IMR-90 (cell line): ENCODE measurements around the gene SRD5A1. TPM values are rescaled to one million over a fixed set of nuclear protein-coding genes. Genes with fewer than 3 reads are reported as not detected.

ENCODE experiments used
- ATAC-seq: fragments of 200-7000 bp; cut with Tn5 transposase; 2 replicates; pipeline ENCODE4 v1.9.1; 2020; ENCODE audit warnings: low read depth, mild to moderate bottlenecking, moderate library complexity
- BruUV-seq: library from RNA; stranded (reverse); fragments of 400-500 nt; replicated peaks from 2 replicates; lab custom pipeline; 2021; lab: Mats Ljungman, UMichigan
- CTCF ChIA-PET: fragments of 300-600 bp; formaldehyde crosslinking; extraction: SDS; loops from one replicate; lab custom pipeline; 2021; ENCODE audit warnings: antibody characterized with exemption; lab: Yijun Ruan, JAX
- POLR2A ChIA-PET: fragments of 300-600 bp; sonication (Branson Sonifier 250); formaldehyde crosslinking; loops from one replicate; lab custom pipeline; 2022; ENCODE audit warnings: antibody characterized with exemption; ENCODE audit not compliant: unreplicated experiment; lab: Charles Lee
- DNase-seq: peaks from one replicate; pipeline ENCODE4 v3.0.0; 2013
- H2AFZ ChIP-seq: replicated peaks from 2 replicates; pipeline ENCODE3; 2013; ENCODE audit warnings: low read length, mild to moderate bottlenecking; ENCODE audit not compliant: poor library complexity
- H2AK5ac ChIP-seq: 2 replicates; pipeline ENCODE4 v1.6.1; 2013; ENCODE audit warnings: low read depth, low read length, inconsistent platforms
- H2AK9ac ChIP-seq: replicated peaks from 2 replicates; pipeline ENCODE3; 2013; ENCODE audit warnings: mild to moderate bottlenecking, low read depth, low read length, moderate library complexity; ENCODE audit not compliant: poor library complexity
- H2BK120ac ChIP-seq: 2 replicates; pipeline ENCODE4 v1.6.1; 2013; ENCODE audit warnings: low read depth, low read length, inconsistent platforms
- H2BK15ac ChIP-seq: 3 replicates; pipeline ENCODE4 v1.6.1; 2013; ENCODE audit warnings: low read depth, low read length, inconsistent platforms
- H2BK20ac ChIP-seq: 2 replicates; pipeline ENCODE4 v1.6.1; 2013; ENCODE audit warnings: low read depth, mild to moderate bottlenecking, inconsistent platforms, low read length, moderate library complexity
- H2BK5ac ChIP-seq: 2 replicates; pipeline ENCODE4 v1.6.1; 2013; ENCODE audit warnings: mild to moderate bottlenecking, low read depth, low read length, inconsistent platforms; ENCODE audit not compliant: poor library complexity, severe bottlenecking
- H3K14ac ChIP-seq: replicated peaks from 2 replicates; pipeline ENCODE4 v1.6.1; 2013; ENCODE audit warnings: low read depth, low read length, inconsistent platforms
- H3K18ac ChIP-seq: 2 replicates; pipeline ENCODE4 v1.6.1; 2013; ENCODE audit warnings: low read depth, low read length, control low read depth
- H3K23ac ChIP-seq: 2 replicates; pipeline ENCODE4 v1.6.1; 2013; ENCODE audit warnings: low read depth, low read length, inconsistent platforms
- H3K27ac ChIP-seq: 2 replicates; pipeline ENCODE4 v1.5.1; 2013; ENCODE audit warnings: mild to moderate bottlenecking, control low read depth, low read length; ENCODE audit not compliant: insufficient read depth
- H3K27me3 ChIP-seq: 2 replicates; pipeline ENCODE4 v1.6.1; 2013; ENCODE audit warnings: low read length; ENCODE audit not compliant: control insufficient read depth, insufficient read depth
- H3K36me3 ChIP-seq: 2 replicates; pipeline ENCODE4 v1.6.1; 2013; ENCODE audit warnings: low read length, mixed read lengths; ENCODE audit not compliant: control insufficient read depth, insufficient read depth
- H3K4ac ChIP-seq: 2 replicates; pipeline ENCODE4 v1.6.1; 2013; ENCODE audit warnings: low read depth, low read length, inconsistent platforms
- H3K4me1 ChIP-seq: 2 replicates; pipeline ENCODE4 v1.6.1; 2013; ENCODE audit warnings: low read length, mixed read lengths; ENCODE audit not compliant: control insufficient read depth, insufficient read depth
- H3K4me2 ChIP-seq: 2 replicates; pipeline ENCODE4 v1.6.1; 2013; ENCODE audit warnings: low read depth, mild to moderate bottlenecking, control low read depth, low read length, moderate library complexity
- H3K4me3 ChIP-seq: 2 replicates; pipeline ENCODE4 v1.5.1; 2013; ENCODE audit warnings: low read depth, mild to moderate bottlenecking, control low read depth, low read length, moderate library complexity; ENCODE audit not compliant: insufficient read depth
- H3K56ac ChIP-seq: 2 replicates; pipeline ENCODE4 v1.6.1; 2013; ENCODE audit warnings: low read length, inconsistent platforms; ENCODE audit not compliant: insufficient read depth; ENCODE audit errors: extremely low read depth
- H3K79me1 ChIP-seq, 2 experiments: 2 replicates each; pipeline ENCODE4 v1.6.1; 2013; ENCODE audit warnings: low read length in 2 of 2, inconsistent platforms in 1 of 2, low read depth in 1 of 2
- H3K9ac ChIP-seq: 2 replicates; pipeline ENCODE4 v1.6.1; 2013; ENCODE audit warnings: low read depth, low read length, control low read depth
- H3K9me1 ChIP-seq: 2 replicates; pipeline ENCODE4 v1.6.1; 2013; ENCODE audit warnings: low read length, inconsistent platforms; ENCODE audit not compliant: insufficient read depth
- H3K9me3 ChIP-seq: 2 replicates; pipeline ENCODE4 v1.6.1; 2013; ENCODE audit warnings: low read length; ENCODE audit not compliant: control insufficient read depth, insufficient read depth
- H4K20me1 ChIP-seq: 2 replicates; pipeline ENCODE4 v1.6.1; 2013; ENCODE audit warnings: low read length, inconsistent platforms; ENCODE audit not compliant: insufficient read depth
- H4K5ac ChIP-seq: 2 replicates; pipeline ENCODE4 v1.6.1; 2013; ENCODE audit warnings: mild to moderate bottlenecking, low read depth, low read length, control low read depth
- H4K8ac ChIP-seq, 2 experiments: 2 replicates each; pipeline ENCODE4 v1.6.1; 2013; ENCODE audit warnings: low read depth in 2 of 2, low read length in 2 of 2, control low read depth in 1 of 2, inconsistent platforms in 1 of 2
- H4K91ac ChIP-seq: 2 replicates; pipeline ENCODE4 v1.6.1; 2013; ENCODE audit warnings: low read depth, low read length, inconsistent platforms; ENCODE audit not compliant: insufficient read depth
- FOS ChIP-seq: fragments of 150-350 bp; IDR thresholded peaks from 2 replicates; pipeline ENCODE4 v1.6.1; 2016; ENCODE audit warnings: low read depth, low read length
- MAZ ChIP-seq: IDR thresholded peaks from 2 replicates; pipeline ENCODE4 v1.6.1; 2012; ENCODE audit warnings: low read depth, mild to moderate bottlenecking, low read length, improper control_type of control experiment, moderate library complexity, borderline replicate concordance
- MXI1 ChIP-seq: IDR thresholded peaks from 2 replicates; pipeline ENCODE4 v1.6.1; 2012; ENCODE audit warnings: low read depth, mild to moderate bottlenecking, low read length, moderate library complexity, borderline replicate concordance
- NFE2L2 ChIP-seq: fragments of 150-350 bp; IDR thresholded peaks from 2 replicates; pipeline ENCODE4 v1.6.1; 2016; ENCODE audit warnings: low read depth, mild to moderate bottlenecking, low read length
- POLR2A ChIP-seq: IDR thresholded peaks from 2 replicates; pipeline ENCODE4 v1.6.1; 2012; ENCODE audit warnings: mild to moderate bottlenecking, low read depth, low read length
- SMC3 ChIP-seq: fragments of 150-350 bp; IDR thresholded peaks from 2 replicates; pipeline ENCODE4 v1.6.1; 2016; ENCODE audit warnings: low read depth, mild to moderate bottlenecking, antibody characterized with exemption, low read length, moderate library complexity
- USF2 ChIP-seq: fragments of 150-350 bp; IDR thresholded peaks from 2 replicates; pipeline ENCODE4 v1.6.1; 2017; ENCODE audit warnings: mild to moderate bottlenecking, antibody characterized with exemption, low read length, low read depth
- WGBS, 2 experiments: methylation state at CpG; one replicate each; pipeline versions ENCODE4 v1.1.5 to v1.1.7; 2013; ENCODE audit warnings: missing lambda C conversion rate in 2 of 2; ENCODE audit not compliant: insufficient read length in 1 of 2; ENCODE audit errors: extremely low coverage in 2 of 2; 5-methylcytosine and 5-hydroxymethylcytosine counted together
- dilution Hi-C: fragments of 300-500 bp; cut with HindIII; formaldehyde crosslinking; loops from one replicate; pipeline ENCODE4 v1.14.3; 2018; ENCODE audit warnings: low sequenced_read_pairs; ENCODE audit not compliant: unreplicated experiment
- in situ Hi-C: fragments of 300-500 bp; cut with MboI; formaldehyde crosslinking; loops from 3 replicates; pipeline ENCODE4 v1.14.3; 2019; ENCODE audit warnings: low sequenced_read_pairs, inconsistent platforms, mixed read lengths
- intact Hi-C: fragments of 100-400 bp; cut with micrococcal nuclease; formaldehyde crosslinking; loops from 2 replicates; pipeline ENCODE4 v1.10.0; 2022
- polyA plus RNA-seq, 3 experiments: library from polyadenylated mRNA; depleted of rRNA; stranded (reverse); fragments of >200 nt; gene quantifications; 2 replicates each; pipeline ENCODE4 v1.2.3, GENCODE V29; 2012; ENCODE audit warnings: low replicate concordance in 1 of 3
- total RNA-seq: library from RNA; depleted of rRNA; stranded (reverse); fragments of >200 nt; gene quantifications from 2 replicates; pipeline ENCODE4 v1.2.3, GENCODE V29; 2012

Gene SRD5A1
- total and polyA plus RNA-seq, 2 of the 4 experiments (the other 2 are of a cell fraction): 6.3 to 18.2 TPM

GRCh38 chr5:6585939-6586646 is 47.1 kb upstream of the SRD5A1 start:
- no peak for DNase-seq
- intact Hi-C loops: no loop called here

More at GRCh38 chr5:6585939-6586646, 47.1 kb upstream of the SRD5A1 start:
- Histone ChIP-seq H3K56ac (no peak overlapping the region), H3K36me3 (no peaks in the 10 kb centered on the region), H2BK20ac (no peak overlapping the region), H3K9me1 (no peaks in the 10 kb centered on the region), H3K9ac (no peak overlapping the region), H3K79me1 (no peaks in the 10 kb centered on the region), H3K9me3 (no peaks in the 10 kb centered on the region), H2BK120ac (no peak overlapping the region), H2BK5ac (no peak overlapping the region), H4K5ac (no peak overlapping the region), H4K8ac (no peak overlapping the region), H4K91ac (no peak overlapping the region), H3K4me2 (no peak overlapping the region), H3K14ac (no peak overlapping the region), H3K27me3 (peaks cover 39% of the 10 kb centered on the region), H2AK9ac (no peak overlapping the region), H3K4me1 (peaks cover 5% of the 10 kb centered on the region; the same call in 1 of the 2 replicates), H3K27ac (no peak overlapping the region), H3K4ac (no peak overlapping the region), H2BK15ac (no peak overlapping the region), H2AFZ (peak overlapping the region; percentile 11), H3K18ac (no peak overlapping the region), H4K20me1 (no peaks in the 10 kb centered on the region), H3K4me3 (no peak overlapping the region), H2AK5ac (no peak overlapping the region), H3K23ac (no peak overlapping the region)
- in situ Hi-C loops: no loop called here
- TF ChIP-seq FOS (no peak), MAZ (no peak), SMC3 (no peak), POLR2A (no peak), NFE2L2 (no peak), MXI1 (no peak), USF2 (no peak)
- ATAC-seq: no peak
- CTCF ChIA-PET: no interaction called here
- WGBS, 2 experiments: 65% methylated on average over 4 of the region's 15 CpGs; no CpG with 5 or more reads in 1 of the 2 experiments
- POLR2A ChIA-PET: no interaction called here
- dilution Hi-C loops: no loop called here
- no TSS peak for BruUV-seq
